NCI-H2029 treated with DMSO at 0.1 percent for 48 hours (cell line): ENCODE data around the gene GABPB1.

ENCODE experiments used
- DNase-seq: peaks from one replicate; lab custom pipeline; 2025; lab: John Stamatoyannopoulos, UW

GABPB1 gene

DNA sequence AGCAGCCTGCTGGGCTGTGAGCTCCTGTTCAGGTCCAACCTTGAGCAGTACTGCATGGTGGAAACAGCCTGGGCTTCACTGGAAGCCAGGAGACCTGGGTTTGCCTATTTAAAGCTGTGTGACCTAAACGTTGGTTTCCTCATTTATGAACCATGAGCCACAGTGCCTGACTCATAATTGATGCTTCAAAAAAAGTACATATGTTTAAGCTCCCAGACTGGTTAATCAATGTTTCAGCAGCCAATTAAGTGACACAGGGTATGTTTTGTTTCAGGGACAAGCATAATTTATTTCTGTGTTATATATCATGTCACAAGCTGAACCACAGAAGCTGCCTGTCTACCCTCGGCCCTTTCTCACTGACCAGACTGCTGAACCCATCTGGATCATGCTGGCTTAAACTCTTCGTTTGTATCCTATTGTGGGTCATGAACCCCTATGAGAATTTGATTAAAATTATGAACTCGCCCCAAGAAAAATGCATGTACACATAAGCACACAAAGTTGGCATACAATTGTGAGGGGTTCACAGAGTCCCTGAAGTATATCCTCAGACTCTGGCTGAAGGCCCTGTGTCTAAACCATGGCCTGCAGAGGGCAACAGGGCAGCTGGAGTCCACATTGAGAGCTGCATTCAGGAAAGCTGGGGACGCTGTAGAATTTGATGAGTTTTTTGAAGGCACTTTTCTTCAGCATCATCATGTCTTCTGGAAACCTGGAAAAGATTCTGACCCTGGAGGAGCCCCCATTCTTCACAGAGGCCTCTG, 113.1 kb downstream of the GABPB1 start:
- DNase-seq, result no peak

DNA sequence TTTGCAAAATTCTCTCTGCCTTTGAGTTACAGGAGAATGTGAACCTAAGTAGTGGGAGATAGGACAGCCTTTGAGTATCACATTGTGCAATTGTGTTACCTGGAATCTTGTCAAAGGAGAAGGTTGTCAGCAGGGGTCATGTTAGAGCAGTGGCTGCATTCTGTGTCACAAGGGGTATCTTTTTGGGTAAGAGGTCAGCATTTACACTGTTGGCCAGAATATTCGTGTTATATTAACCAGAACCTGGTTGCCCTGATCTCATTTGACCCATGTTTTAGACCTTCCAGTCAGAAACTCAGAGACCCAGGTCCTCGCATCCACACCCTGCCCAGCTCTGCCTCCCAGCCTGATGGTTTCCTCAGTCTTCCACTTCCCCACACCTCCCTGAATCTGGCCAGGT, 116.7 kb downstream of the GABPB1 start:
- DNase-seq, result no peak

DNA sequence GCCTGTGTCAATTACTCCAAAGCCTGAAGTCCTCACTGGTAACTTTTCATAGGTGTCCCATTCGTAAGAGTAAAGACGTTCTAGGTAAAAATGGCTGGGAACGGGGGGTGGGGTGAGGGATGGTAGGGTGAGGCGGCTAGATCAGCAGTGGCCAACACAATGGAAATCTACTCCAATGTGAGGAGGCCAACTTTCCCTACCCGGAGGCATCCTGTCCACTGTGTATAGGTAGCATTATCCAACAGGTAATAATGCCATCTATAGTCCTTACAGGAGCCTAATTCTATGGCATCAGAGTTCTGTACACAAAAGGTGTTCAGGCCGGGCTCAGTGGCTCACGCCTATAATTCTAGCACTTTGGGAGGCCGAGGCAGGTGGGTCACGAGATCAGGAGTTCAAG, 118.6 kb downstream of the GABPB1 start:
- no peak for DNase-seq

DNA sequence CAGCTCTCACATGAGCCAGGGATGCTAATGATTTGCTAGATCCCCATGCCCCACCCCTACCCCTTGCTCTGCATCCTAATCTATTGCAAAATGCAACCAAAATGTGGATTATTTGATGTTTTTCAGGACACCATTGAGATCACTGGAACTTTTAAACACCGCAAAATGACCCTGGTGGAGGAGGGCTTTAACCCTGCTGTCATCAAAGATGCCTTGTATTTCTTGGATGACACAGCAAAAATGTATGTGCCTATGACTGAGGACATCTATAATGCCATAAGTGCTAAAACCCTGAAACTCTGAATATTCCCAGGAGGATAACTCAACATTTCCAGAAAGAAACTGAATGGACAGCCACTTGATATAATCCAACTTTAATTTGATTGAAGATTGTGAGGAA, 119.2 kb downstream of the GABPB1 start:
- no peak for DNase-seq

DNA sequence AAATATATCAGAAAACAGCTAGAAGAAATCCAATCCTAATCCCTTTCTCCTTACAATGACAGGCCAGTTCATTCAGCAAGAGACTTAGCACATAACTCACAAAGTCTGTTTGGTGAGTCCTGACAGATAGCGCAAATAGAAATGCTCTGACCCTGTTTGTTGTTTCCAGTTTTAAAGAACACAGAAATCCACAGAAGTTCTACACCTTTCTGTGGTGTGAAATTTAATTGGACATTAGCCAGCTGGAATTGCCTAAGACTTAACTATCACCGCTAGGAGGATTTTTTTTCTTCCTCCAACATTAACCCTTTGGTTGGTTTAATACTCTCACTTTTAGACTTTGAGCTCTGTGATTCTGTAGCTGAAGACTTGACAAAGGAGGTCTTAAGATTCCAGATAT, 120.2 kb downstream of the GABPB1 start:
- DNase-seq, result no peak

DNA sequence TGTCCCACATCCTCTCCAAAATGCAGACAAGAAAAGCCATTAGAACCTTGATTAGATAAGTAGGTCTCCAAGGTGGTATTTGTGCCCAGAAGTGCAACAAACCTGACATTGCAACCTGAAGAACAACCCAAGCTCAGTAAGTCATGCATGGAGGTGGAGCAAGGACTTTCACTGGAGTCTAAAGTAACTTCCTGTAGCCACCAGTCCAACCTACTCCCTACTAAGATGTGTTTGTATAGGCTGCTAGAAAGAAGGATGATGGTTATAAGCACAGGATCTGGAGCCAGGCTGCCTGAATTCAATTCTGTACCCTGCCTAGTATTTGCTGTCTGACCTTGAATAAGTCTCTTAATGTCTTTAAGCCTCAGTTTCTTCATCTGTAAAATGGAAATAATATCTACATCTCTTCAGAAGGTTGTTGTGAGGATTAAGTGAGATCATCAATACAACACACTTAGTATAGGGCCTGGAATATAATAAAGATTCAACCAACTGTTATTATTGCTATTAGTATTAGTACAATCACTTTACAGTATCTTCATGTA, 121.7 kb downstream of the GABPB1 start:
- DNase-seq, result no peak

DNA sequence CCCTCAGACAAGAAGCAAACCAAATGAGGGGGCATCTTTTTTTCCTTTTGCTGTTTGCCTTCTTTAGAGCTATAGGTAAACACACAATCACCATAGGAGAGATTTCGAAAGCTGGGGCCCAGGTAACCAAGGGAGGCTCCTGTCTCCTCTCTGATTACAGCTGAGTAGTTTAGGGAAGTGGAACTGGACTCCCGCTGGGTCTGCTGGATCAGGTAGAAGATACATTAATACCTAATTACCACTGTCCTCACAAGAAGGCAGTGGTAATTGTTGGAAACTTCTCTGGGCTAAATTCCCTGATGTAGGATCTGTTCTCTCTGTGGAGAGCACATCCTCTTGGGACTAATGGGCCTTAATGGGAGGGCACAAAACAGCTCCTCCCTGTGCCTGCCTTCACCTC, 122.2 kb downstream of the GABPB1 start:
- DNase-seq, result no peak

DNA sequence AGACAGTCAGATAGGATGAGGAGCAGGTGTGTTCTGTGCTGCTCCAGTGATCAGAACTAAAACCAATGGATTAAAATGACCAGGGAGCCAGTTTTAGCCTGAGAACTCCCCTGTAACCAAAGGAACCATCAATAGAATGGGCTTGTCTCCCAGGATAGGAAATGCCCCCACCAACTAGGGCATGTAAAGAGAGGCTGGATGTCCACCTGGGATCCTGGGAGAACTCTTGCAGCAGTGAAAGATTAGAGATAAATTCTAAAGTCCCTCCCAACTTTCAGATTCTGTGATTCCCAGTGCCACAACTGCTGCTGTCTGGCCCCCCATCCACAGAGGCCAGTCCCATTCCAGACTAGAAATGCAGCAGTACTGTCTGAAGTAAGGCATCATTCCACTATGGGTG, 123.2 kb downstream of the GABPB1 start:
- DNase-seq, result no peak

DNA sequence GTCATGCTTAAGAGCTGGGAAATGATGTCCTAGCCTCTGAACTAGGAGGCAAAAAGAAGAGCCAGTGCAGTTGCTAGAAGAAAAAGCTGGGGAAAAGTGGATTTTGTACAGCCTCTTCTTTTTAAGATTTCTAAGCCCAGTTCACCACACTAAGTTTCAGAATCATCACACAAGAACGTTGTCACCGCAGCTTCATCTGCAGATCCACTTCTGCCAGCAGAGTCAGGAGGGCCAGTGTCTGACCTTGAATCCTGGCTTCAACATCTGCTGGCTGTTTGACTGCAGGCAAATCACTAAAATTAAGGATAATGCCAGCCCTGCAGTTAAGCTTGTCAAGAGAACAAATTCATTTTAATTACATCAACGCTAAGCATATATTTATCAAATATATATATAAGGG, 125.7 kb downstream of the GABPB1 start:
- DNase-seq, result no peak

DNA sequence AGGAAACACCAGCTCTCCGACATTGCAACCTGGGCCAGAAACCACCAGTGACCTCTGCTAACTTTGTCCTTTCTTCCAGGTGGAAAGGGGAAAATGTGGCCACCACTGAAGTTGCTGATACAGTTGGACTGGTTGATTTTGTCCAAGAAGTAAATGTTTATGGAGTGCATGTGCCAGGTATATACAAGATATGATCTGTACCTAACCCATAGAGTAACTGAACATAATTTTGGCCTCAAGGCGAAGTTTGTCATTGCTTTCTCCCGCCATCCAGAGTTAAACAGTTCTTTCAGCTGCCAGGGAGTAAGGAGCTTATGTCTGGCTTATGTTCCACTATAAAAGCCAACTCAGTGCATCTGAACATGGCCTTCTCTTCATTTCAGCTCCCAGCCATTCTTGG, 126.1 kb downstream of the GABPB1 start:
- no peak for DNase-seq

DNA sequence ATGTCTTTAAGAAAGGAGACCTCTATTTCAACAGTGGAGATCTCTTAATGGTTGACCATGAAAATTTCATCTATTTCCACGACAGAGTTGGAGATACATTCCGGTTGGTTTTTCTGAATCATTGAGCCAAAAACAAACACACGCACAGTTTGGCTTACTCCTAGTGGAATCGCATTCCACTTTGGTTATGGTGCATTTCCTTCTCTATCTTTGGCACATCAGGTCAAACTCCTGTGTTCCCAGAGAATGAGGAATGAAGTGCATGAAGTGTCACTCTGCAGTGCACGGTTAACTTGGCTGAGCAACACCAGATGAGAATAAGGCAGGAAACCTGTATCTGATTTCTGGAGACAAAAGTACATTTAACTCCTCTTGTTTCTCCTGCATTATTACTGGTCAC, 127.9 kb downstream of the GABPB1 start:
- DNase-seq, result no peak

DNA sequence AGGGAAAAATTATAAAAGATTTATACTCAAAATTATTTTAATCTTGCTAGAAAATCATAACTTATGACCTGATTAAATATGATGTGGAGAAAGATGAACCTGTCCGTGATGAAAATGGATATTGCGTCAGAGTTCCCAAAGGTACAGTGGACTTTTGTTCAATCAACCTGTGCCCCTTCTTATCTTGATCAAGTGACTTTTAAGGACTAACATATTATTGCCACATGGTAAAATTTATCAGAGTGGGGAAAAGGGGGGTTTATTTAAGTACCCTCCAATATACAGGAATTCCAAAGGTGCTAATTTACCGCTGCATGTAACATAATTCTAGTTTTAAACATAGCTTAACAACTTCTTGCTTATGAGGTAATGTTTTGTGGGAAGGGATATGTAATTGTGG, 129.1 kb downstream of the GABPB1 start:
- DNase-seq, result no peak
